K562 (cell line): ENCODE measurements around the gene EML2. TPM values are rescaled to one million over a fixed set of nuclear protein-coding genes. Genes with fewer than 3 reads are reported as not detected.

Source experiments
- ATAC-seq: fragments of 200-7000 bp; cut with Tn5 transposase; 3 replicates; pipeline ENCODE4 v1.9.1; 2020; ENCODE audit warnings: moderate library complexity
- BruUV-seq: library from RNA; stranded (reverse); fragments of 400-500 nt; replicated peaks from 2 replicates; lab custom pipeline; 2021; lab: Mats Ljungman, UMichigan
- CTCF ChIA-PET: fragments of 300-600 bp; formaldehyde crosslinking; extraction: SDS; loops from one replicate; lab custom pipeline; 2021; ENCODE audit warnings: low intra/inter-chr PET ratio; lab: Yijun Ruan, JAX
- POLR2A ChIA-PET: fragments of 300-600, 350-650 bp; sonication (Branson Sonifier 250); formaldehyde crosslinking; extraction: SDS; loops from one replicate; lab custom pipeline; 2021; ENCODE audit warnings: antibody characterized with exemption, inconsistent platforms; lab: Yijun Ruan, JAX
- DNase-seq, 4 experiments: peaks; one replicate each; pipeline versions ENCODE4 v3.0.0 to v3.0.0-alpha.2; 2011 to 2018; ENCODE audit warnings: low spot score in 3 of 4, mixed read lengths in 3 of 4; ENCODE audit errors: extremely low read depth in 1 of 4
- FAIRE-seq: peaks from 2 replicates; lab custom pipeline; 2011; peaks lifted over from hg19 to GRCh38; lab: Jason Lieb, UNC
- H2AFZ ChIP-seq: 2 replicates; pipeline ENCODE4 v1.6.0; 2011; ENCODE audit warnings: low read depth, low read length, control low read depth, inconsistent platforms
- H3K27ac ChIP-seq: fragments of 200-600 bp; 3 replicates; pipeline ENCODE4 v1.8.0; 2011; ENCODE audit warnings: low read depth, mild to moderate bottlenecking, control low read depth, inconsistent platforms, low read length, moderate library complexity, mixed read lengths; ENCODE audit errors: extremely low read depth
- H3K27me3 ChIP-seq, 2 experiments: fragments of 300-600 bp in 1 of 2; 2 replicates in 1 of 2; 3 replicates in 1 of 2; pipeline versions ENCODE4 v1.6.0 to v1.8.0; 2011; ENCODE audit warnings: inconsistent platforms in 2 of 2, low read length in 2 of 2, mild to moderate bottlenecking in 1 of 2, mixed read lengths in 1 of 2, moderate library complexity in 1 of 2; ENCODE audit not compliant: control insufficient read depth in 2 of 2, insufficient read depth in 2 of 2
- H3K36me3 ChIP-seq: fragments of 300-600 bp; 3 replicates; pipeline ENCODE4 v1.8.0; 2011; ENCODE audit warnings: mild to moderate bottlenecking, low read length, inconsistent platforms; ENCODE audit not compliant: control insufficient read depth, insufficient read depth
- H3K4me1 ChIP-seq, 2 experiments: fragments of 200-600 bp in 1 of 2; replicated peaks in 1 of 2; 2 replicates in 1 of 2; 3 replicates in 1 of 2; pipeline versions ENCODE4 v1.5.1 to v1.8.0; 2011; ENCODE audit warnings: inconsistent platforms in 2 of 2, low read length in 2 of 2, mild to moderate bottlenecking in 1 of 2, mixed read lengths in 1 of 2, moderate library complexity in 1 of 2; ENCODE audit not compliant: control insufficient read depth in 2 of 2, insufficient read depth in 2 of 2
- H3K4me2 ChIP-seq: 2 replicates; pipeline ENCODE4 v1.6.1; 2011; ENCODE audit warnings: low read length, control low read depth, inconsistent platforms, mixed read lengths; ENCODE audit not compliant: insufficient read depth
- H3K4me3 ChIP-seq: fragments of 200-600 bp; sonication (generic), shearing (Covaris generic); 2 replicates; pipeline ENCODE4 v1.5.1; 2016; ENCODE audit warnings: control low read depth, inconsistent platforms
- H3K79me2 ChIP-seq: fragments of 200-600 bp; 3 replicates; pipeline ENCODE4 v1.8.0; 2011; ENCODE audit warnings: low read length, inconsistent platforms; ENCODE audit not compliant: control insufficient read depth, insufficient read depth
- H3K9ac ChIP-seq, 2 experiments: 2 replicates each; pipeline versions ENCODE4 v1.6.0 to v1.6.1; 2011; ENCODE audit warnings: low read depth in 2 of 2, low read length in 2 of 2, control low read depth in 1 of 2, inconsistent platforms in 1 of 2, mild to moderate bottlenecking in 1 of 2, mixed read lengths in 1 of 2; ENCODE audit not compliant: insufficient read depth in 1 of 2
- H3K9me1 ChIP-seq: one replicate; pipeline ENCODE4 v1.6.0; 2011; ENCODE audit warnings: inconsistent platforms, mild to moderate bottlenecking, low read length, moderate library complexity; ENCODE audit not compliant: control insufficient read depth, insufficient read depth
- H3K9me3 ChIP-seq: replicated peaks from 2 replicates; pipeline ENCODE4 v1.5.1; 2011; ENCODE audit warnings: low read depth, low read length, inconsistent platforms; ENCODE audit not compliant: control insufficient read depth, insufficient read depth
- H4K20me1 ChIP-seq: replicated peaks from 2 replicates; pipeline ENCODE4 v1.6.1; 2011; ENCODE audit warnings: low read length, inconsistent platforms, mixed read lengths; ENCODE audit not compliant: control insufficient read depth, insufficient read depth
- BCOR ChIP-seq: fragments of 450-650 bp; IDR thresholded peaks from 2 replicates; pipeline ENCODE4 v1.6.1; 2016
- HMGXB4 ChIP-seq: sonication (generic); formaldehyde crosslinking; IDR thresholded peaks from 2 replicates; pipeline ENCODE4 v1.8.1; 2023; ENCODE audit warnings: mild to moderate bottlenecking, missing genetic modification reagents
- JUND ChIP-seq, 2 experiments: IDR thresholded peaks; 2 replicates in 1 of 2; 3 replicates in 1 of 2; pipeline ENCODE4 v1.6.1; 2011; ENCODE audit warnings: borderline replicate concordance in 2 of 2, low read depth in 2 of 2, low read length in 2 of 2, improper control_type of control experiment in 1 of 2, missing biosample characterization in 1 of 2, missing genetic modification characterization in 1 of 2, missing genetic modification reagents in 1 of 2
- KDM1A ChIP-seq, 2 experiments: fragments of 450-650 bp; IDR thresholded peaks; 2 replicates each; pipeline ENCODE4 v1.6.1; 2016; ENCODE audit warnings: mild to moderate bottlenecking in 2 of 2
- MGA ChIP-seq: fragments of 450-650 bp; IDR thresholded peaks from 2 replicates; pipeline ENCODE4 v1.6.1; 2016; ENCODE audit warnings: mild to moderate bottlenecking, moderate library complexity
- RBM25 ChIP-seq: fragments of 200-400 bp; formaldehyde crosslinking; IDR thresholded peaks from 2 replicates; pipeline ENCODE4 v1.6.1; 2018; ENCODE audit warnings: low read length, low read depth, moderate library complexity; ENCODE audit not compliant: severe bottlenecking
- SAP30 ChIP-seq: fragments of 200-600 bp; sonication (generic); IDR thresholded peaks from 2 replicates; pipeline ENCODE4 v1.6.1; 2012; ENCODE audit warnings: borderline replicate concordance, low read depth, mild to moderate bottlenecking, moderate library complexity, low read length, control low read depth, inconsistent platforms; ENCODE audit not compliant: insufficient read depth, poor library complexity, severe bottlenecking
- WGBS: fragments of 100-300 bp; shearing (Covaris generic); methylation state at CpG from one replicate; pipeline ENCODE4 v1.1.6; 2016; ENCODE audit warnings: low coverage, mixed read lengths; ENCODE audit not compliant: insufficient coverage; ENCODE audit errors: missing lambda C conversion rate; 5-methylcytosine and 5-hydroxymethylcytosine counted together
- in situ Hi-C: fragments of 300-500 bp; cut with MboI; formaldehyde crosslinking; loops from 4 replicates; pipeline ENCODE4 v1.15.0; 2018; ENCODE audit warnings: inconsistent platforms, mixed read lengths
- intact Hi-C: fragments of 100-400 bp; cut with micrococcal nuclease; formaldehyde crosslinking; loops from 2 replicates; pipeline ENCODE4 v1.14.2; 2022
- polyA plus RNA-seq, 8 experiments: library from polyadenylated mRNA; depleted of rRNA in 4 of 8; stranded (reverse) in 5 of 8; unstranded in 3 of 8; fragments of >200 nt; fragmentation: Nextera tagmentation in 2 of 8; fragmentation: Illumina TruSeq in 1 of 8; extraction: Ambion mirVana in 2 of 8; extraction: Trizol in 1 of 8; gene quantifications; 2 replicates each; pipeline versions ENCODE4 v1.2.1 to v1.2.3, GENCODE V29; 2011 to 2014; ENCODE audit warnings: inconsistent platforms in 1 of 8, missing spikeins in 1 of 8
- total RNA-seq, 7 experiments: library from RNA; depleted of rRNA in 6 of 7; stranded (reverse); fragments of >200 nt in 6 of 7; fragmentation: Illumina TruSeq in 2 of 7; extraction: Trizol in 2 of 7; gene quantifications; 2 replicates each; pipeline versions ENCODE4 v1.2.1 to v1.2.3, GENCODE V29; 2011 to 2021; ENCODE audit warnings: low replicate concordance in 1 of 7

The EML2 gene
- total and polyA plus RNA-seq, 9 of the 15 experiments (the other 6 are each of a cell fraction or from before 2014, with no cell fraction given), result 2.6 to 69.6 (median 24.8) TPM

- Histone ChIP-seq H3K9ac (no peak overlapping the region), H3K79me2 (no peaks in the 10 kb centered on the region), H3K9me3 (no peaks in the 10 kb centered on the region), H3K27ac (no peak overlapping the region), H3K4me1 (peaks cover 4 to 11% of the 10 kb centered on the region in 2 experiments; a peak in 3 of 5 replicates), H3K4me3 (no peak overlapping the region), H3K27me3 (no peaks in the 10 kb centered on the region), H4K20me1 (no peaks in the 10 kb centered on the region), H3K36me3 (no peaks in the 10 kb centered on the region), H3K4me2 (no peak overlapping the region), H3K9me1 (no peaks in the 10 kb centered on the region), H2AFZ (no peak overlapping the region)
- intact Hi-C loops (no loop called here), in situ Hi-C loops (no loop called here)
- no peak for DNase-seq
- 67% methylated on average over 3 of the region's 3 CpGs for WGBS
- no peak for ATAC-seq
- ChIA-PET CTCF (no interaction called here), POLR2A (no interaction called here)
- FAIRE-seq, result no peak
- BruUV-seq, result no TSS peak
- TF ChIP-seq JUND (IDR thresholded peaks at IDR 0.05; ENCODE audit: borderline replicate concordance, low read depth, low read length), result no peak
- TF ChIP-seq JUND (tag; IDR thresholded peaks at IDR 0.05; ENCODE audit: borderline replicate concordance, low read depth, low read length), result no peak
- peak; percentile 83 for TF ChIP-seq RBM25
- peak; percentile 63; the same call in 1 of the 2 replicates for TF ChIP-seq BCOR
- 0 out of 4 replicates have a peak, but pooled peaks of 1 of the 2 experiments have one; percentile 13 for TF ChIP-seq KDM1A (IDR thresholded peaks at IDR 0.05)
- no peak for TF ChIP-seq HMGXB4 (CRISPR knock-in tag)
- TF ChIP-seq MGA, result no peak
- TF ChIP-seq SAP30, result no peak
Measured at GRCh38 chr19:45655073-45655472, 15.9 kb upstream of the EML2 start.
